Urothelium cell line (cell line): ENCODE measurements around the gene ESF1.
"Not testable (repeated sequence)": the region's sequence is repeated elsewhere in the genome, so short reads cannot be mapped to it uniquely, and the experiment has no call there.

Experiments used
- DNase-seq: peaks from one replicate; pipeline ENCODE4 v3.0.0; 2011; ENCODE audit warnings: low spot score, mixed read lengths
- FAIRE-seq: peaks from 2 replicates; lab custom pipeline; 2011; peaks lifted over from hg19 to GRCh38; lab: Jason Lieb, UNC

The ESF1 gene

GRCh38 chr20:13788167-13788834 is 3.6 kb upstream of the ESF1 start:
- no peak for FAIRE-seq
- peak; percentile 55 for DNase-seq

GRCh38 chr20:13786143-13786828 is 1.6 kb upstream of the ESF1 start:
- no peak for FAIRE-seq
- DNase-seq = no peak

- FAIRE-seq (no peak), DNase-seq (peak; percentile 8)
These were observed 337 bp downstream of the ESF1 start for GRCh38 chr20:13784271-13784892.

- DNase-seq (no peak), FAIRE-seq (no peak)
These were observed 1.2 kb downstream of the ESF1 start for GRCh38 chr20:13783528-13783927.

GRCh38 chr20:13778827-13779226 is 5.9 kb downstream of the ESF1 start:
- no peak for FAIRE-seq

GRCh38 chr20:13777171-13777601 is 7.5 kb downstream of the ESF1 start:
- FAIRE-seq (no peak), DNase-seq (no peak)

More at GRCh38 chr20:13778827-13779226, 5.9 kb downstream of the ESF1 start:
- no peak for DNase-seq

GRCh38 chr20:13775867-13776266 is 8.9 kb downstream of the ESF1 start:
- DNase-seq = no peak
- no peak for FAIRE-seq

- FAIRE-seq (no peak), DNase-seq (no peak)
These were observed 12.2 kb downstream of the ESF1 start for GRCh38 chr20:13772529-13772928.

- no peak for FAIRE-seq
These were observed 12.8 kb downstream of the ESF1 start for GRCh38 chr20:13771853-13772453.

GRCh38 chr20:13770141-13770540 is 14.6 kb downstream of the ESF1 start:
- DNase-seq (no peak), FAIRE-seq (no peak)

More at GRCh38 chr20:13771853-13772453, 12.8 kb downstream of the ESF1 start:
- DNase-seq = peak; percentile 6

GRCh38 chr20:13765868-13766416 is 18.8 kb downstream of the ESF1 start:
- no peak for FAIRE-seq
- no peak for DNase-seq

- FAIRE-seq (no peak), DNase-seq (no peak)
These were observed 19.4 kb downstream of the ESF1 start for GRCh38 chr20:13765299-13765698.

GRCh38 chr20:13760451-13760946 is 24.2 kb downstream of the ESF1 start:
- not testable (repeated sequence) for FAIRE-seq, DNase-seq

- FAIRE-seq = no peak
These were observed 25.8 kb downstream of the ESF1 start for GRCh38 chr20:13758884-13759283.

GRCh38 chr20:13756551-13756950 is 28.2 kb downstream of the ESF1 start:
- FAIRE-seq = no peak
- DNase-seq = no peak

More at GRCh38 chr20:13758884-13759283, 25.8 kb downstream of the ESF1 start:
- no peak for DNase-seq

- FAIRE-seq = no peak
- DNase-seq = no peak
These were observed 28.9 kb downstream of the ESF1 start for GRCh38 chr20:13755809-13756208.

GRCh38 chr20:13753436-13754036 is 31.2 kb downstream of the ESF1 start:
- no peak for FAIRE-seq
- DNase-seq = no peak

- FAIRE-seq (no peak), DNase-seq (no peak)
These were observed 34.9 kb downstream of the ESF1 start for GRCh38 chr20:13749811-13750210.

- DNase-seq = no peak
- FAIRE-seq = no peak
These were observed 38.9 kb downstream of the ESF1 start for GRCh38 chr20:13745784-13746183.

- no peak for DNase-seq
- no peak for FAIRE-seq
These were observed 40.4 kb downstream of the ESF1 start for GRCh38 chr20:13744352-13744751.

GRCh38 chr20:13741879-13742278 is 42.8 kb downstream of the ESF1 start:
- DNase-seq = no peak
- FAIRE-seq = no peak
